PC-3 (cell line): ENCODE measurements around the gene PRKCE.

Experiments
- EZH2phosphoT487 ChIP-seq: fragments of 300-600 bp; sonication (generic); IDR thresholded peaks from 2 replicates; pipeline ENCODE4 v1.6.1; 2018; ENCODE audit warnings: mild to moderate bottlenecking, antibody characterized with exemption, low read length, borderline replicate concordance
- TF ChIP-seq, protein P1 (sequence below): fragments of 300-600 bp; sonication (generic); conservative IDR thresholded peaks from 2 replicates; pipeline ENCODE4 v1.5.1; 2017; ENCODE audit warnings: antibody characterized with exemption, low read depth, mild to moderate bottlenecking, low read length

DNA sequence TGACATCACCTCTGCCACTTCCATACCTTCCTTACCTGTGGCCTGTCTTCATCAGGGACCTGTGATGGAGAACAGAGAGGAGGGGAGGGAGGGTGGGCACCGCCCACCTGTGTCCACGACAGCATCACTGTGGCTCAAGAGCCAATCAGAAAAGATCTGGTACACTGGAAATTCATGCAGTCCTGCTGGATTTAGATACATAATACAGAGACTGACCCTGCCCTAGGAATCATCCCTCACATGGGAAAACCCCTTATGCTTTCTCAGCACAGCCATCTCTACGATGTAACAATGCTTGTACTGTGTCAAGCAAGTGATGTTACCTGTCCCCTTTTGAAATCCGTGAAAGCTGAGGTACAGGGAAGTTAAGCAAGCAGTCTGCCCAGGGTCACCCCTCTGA, 500.1 kb downstream of the PRKCE start:
- TF ChIP-seq, protein P1, sequence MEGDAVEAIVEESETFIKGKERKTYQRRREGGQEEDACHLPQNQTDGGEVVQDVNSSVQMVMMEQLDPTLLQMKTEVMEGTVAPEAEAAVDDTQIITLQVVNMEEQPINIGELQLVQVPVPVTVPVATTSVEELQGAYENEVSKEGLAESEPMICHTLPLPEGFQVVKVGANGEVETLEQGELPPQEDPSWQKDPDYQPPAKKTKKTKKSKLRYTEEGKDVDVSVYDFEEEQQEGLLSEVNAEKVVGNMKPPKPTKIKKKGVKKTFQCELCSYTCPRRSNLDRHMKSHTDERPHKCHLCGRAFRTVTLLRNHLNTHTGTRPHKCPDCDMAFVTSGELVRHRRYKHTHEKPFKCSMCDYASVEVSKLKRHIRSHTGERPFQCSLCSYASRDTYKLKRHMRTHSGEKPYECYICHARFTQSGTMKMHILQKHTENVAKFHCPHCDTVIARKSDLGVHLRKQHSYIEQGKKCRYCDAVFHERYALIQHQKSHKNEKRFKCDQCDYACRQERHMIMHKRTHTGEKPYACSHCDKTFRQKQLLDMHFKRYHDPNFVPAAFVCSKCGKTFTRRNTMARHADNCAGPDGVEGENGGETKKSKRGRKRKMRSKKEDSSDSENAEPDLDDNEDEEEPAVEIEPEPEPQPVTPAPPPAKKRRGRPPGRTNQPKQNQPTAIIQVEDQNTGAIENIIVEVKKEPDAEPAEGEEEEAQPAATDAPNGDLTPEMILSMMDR: no peak
- no peak for TF ChIP-seq EZH2phosphoT487
